HEK293 (cell line): ENCODE results near the gene LOXL1.
A peak's percentile ranks its signal among the peaks of the same experiment; 100 is the strongest.

ENCODE experiments used
- CTCF ChIA-PET: fragments of 350-600 bp; formaldehyde crosslinking; extraction: SDS; loops from one replicate; lab custom pipeline; 2021; ENCODE audit warnings: antibody characterized with exemption; lab: Yijun Ruan, JAX
- POLR2A ChIA-PET: fragments of 300-600 bp; formaldehyde crosslinking; extraction: SDS; loops from one replicate; lab custom pipeline; 2020; ENCODE audit warnings: antibody characterized with exemption, inconsistent platforms; lab: Yijun Ruan, JAX
- H3K27ac ChIP-seq: fragments of 200-500 bp; sonication (Bioruptor generic); 2 replicates; pipeline ENCODE4 v1.5.1; 2014; ENCODE audit warnings: low read depth, low read length, control low read depth, inconsistent platforms; ENCODE audit errors: extremely low read depth
- H3K36me3 ChIP-seq, 2 experiments: fragments of 200-500 bp in 1 of 2; sonication (Bioruptor generic) in 1 of 2; 1 replicate in 1 of 2; 2 replicates in 1 of 2; pipeline ENCODE4 v1.5.1; 2014 to 2017; ENCODE audit warnings: inconsistent platforms in 2 of 2, low read length in 2 of 2; ENCODE audit not compliant: control insufficient read depth in 2 of 2, insufficient read depth in 1 of 2
- H3K4me1 ChIP-seq: fragments of 200-500 bp; sonication (Bioruptor generic); 2 replicates; pipeline ENCODE4 v1.5.1; 2014; ENCODE audit warnings: mild to moderate bottlenecking, low read length, inconsistent platforms; ENCODE audit not compliant: control insufficient read depth, insufficient read depth
- H3K4me3 ChIP-seq: 2 replicates; pipeline ENCODE4 v1.5.1; 2011; ENCODE audit warnings: low read depth, mild to moderate bottlenecking, control low read depth, low read length, moderate library complexity
- H3K9me3 ChIP-seq: fragments of 200-500 bp; sonication (Bioruptor generic); 2 replicates; pipeline ENCODE4 v1.5.1; 2014; ENCODE audit warnings: low read depth, low read length, inconsistent platforms; ENCODE audit not compliant: control insufficient read depth, insufficient read depth
- BCL11B ChIP-seq: fragments of 450-650 bp; formaldehyde crosslinking; IDR thresholded peaks from 2 replicates; pipeline ENCODE4 v1.5.1; 2016; ENCODE audit warnings: low read depth, missing biosample characterization, missing genetic modification characterization
- SETDB1 ChIP-seq: IDR thresholded peaks from one replicate; pipeline ENCODE4 v1.6.1; 2017; ENCODE audit warnings: mild to moderate bottlenecking, low read length, moderate library complexity, mixed read lengths; ENCODE audit not compliant: insufficient read length
- TCF7L2 ChIP-seq: IDR thresholded peaks from 2 replicates; pipeline ENCODE4 v1.6.1; 2011; ENCODE audit warnings: low read depth, mild to moderate bottlenecking, inconsistent platforms, low read length, moderate library complexity, borderline replicate concordance
- ZNF114 ChIP-seq: fragments of 450-650 bp; formaldehyde crosslinking; IDR thresholded peaks from 2 replicates; pipeline ENCODE4 v1.5.0; 2017; ENCODE audit warnings: missing biosample characterization, missing genetic modification characterization
- ZNF121 ChIP-seq: fragments of 450-650 bp; formaldehyde crosslinking; IDR thresholded peaks from 2 replicates; pipeline ENCODE4 v1.5.1; 2016; ENCODE audit warnings: missing biosample characterization, missing genetic modification characterization
- ZNF146 ChIP-seq: fragments of 450-650 bp; formaldehyde crosslinking; IDR thresholded peaks from 2 replicates; pipeline ENCODE4 v1.5.1; 2016; ENCODE audit warnings: missing biosample characterization, missing genetic modification characterization
- ZNF19 ChIP-seq: fragments of 450-650 bp; formaldehyde crosslinking; IDR thresholded peaks from 2 replicates; pipeline ENCODE4; 2016; ENCODE audit warnings: missing biosample characterization, missing genetic modification characterization, low read depth
- ZNF501 ChIP-seq: fragments of 450-650 bp; formaldehyde crosslinking; IDR thresholded peaks from 2 replicates; pipeline ENCODE4 v1.5.1; 2016; ENCODE audit warnings: missing biosample characterization, missing genetic modification characterization
- ZNF600 ChIP-seq: fragments of 450-650 bp; formaldehyde crosslinking; IDR thresholded peaks from 2 replicates; pipeline ENCODE4 v1.5.1; 2016; ENCODE audit warnings: missing biosample characterization, missing genetic modification characterization
- ZNF654 ChIP-seq: fragments of 450-650 bp; formaldehyde crosslinking; IDR thresholded peaks from 2 replicates; pipeline ENCODE4 v1.5.1; 2016; ENCODE audit warnings: low read depth, missing biosample characterization, missing genetic modification characterization
- ZNF791 ChIP-seq: fragments of 450-650 bp; formaldehyde crosslinking; IDR thresholded peaks from 2 replicates; pipeline ENCODE4 v1.5.1; 2016; ENCODE audit warnings: missing biosample characterization, missing genetic modification characterization
- ZNF792 ChIP-seq: fragments of 450-650 bp; formaldehyde crosslinking; IDR thresholded peaks from 2 replicates; pipeline ENCODE4 v1.5.1; 2016; ENCODE audit warnings: missing biosample characterization, missing genetic modification characterization
- TF ChIP-seq, protein P1 (sequence below): fragments of 450-650 bp; IDR thresholded peaks from 2 replicates; pipeline ENCODE4 v1.5.1; 2018; ENCODE audit warnings: missing biosample characterization, mild to moderate bottlenecking, missing genetic modification characterization
- TF ChIP-seq, protein P2 (sequence below): sonication (generic); formaldehyde crosslinking; IDR thresholded peaks from 2 replicates; pipeline ENCODE4 v1.8.1; 2022; ENCODE audit warnings: mild to moderate bottlenecking, moderate library complexity, missing genetic modification reagents
- TF ChIP-seq, protein P3 (sequence below): fragments of 450-650 bp; formaldehyde crosslinking; IDR thresholded peaks from 2 replicates; pipeline ENCODE4 v1.5.1; 2016; ENCODE audit warnings: missing biosample characterization, missing genetic modification characterization
- TF ChIP-seq, protein P4 (sequence below): fragments of 450-650 bp; formaldehyde crosslinking; IDR thresholded peaks from 2 replicates; pipeline ENCODE4 v1.5.1; 2016; ENCODE audit warnings: missing biosample characterization, missing genetic modification characterization

Gene LOXL1

DNA sequence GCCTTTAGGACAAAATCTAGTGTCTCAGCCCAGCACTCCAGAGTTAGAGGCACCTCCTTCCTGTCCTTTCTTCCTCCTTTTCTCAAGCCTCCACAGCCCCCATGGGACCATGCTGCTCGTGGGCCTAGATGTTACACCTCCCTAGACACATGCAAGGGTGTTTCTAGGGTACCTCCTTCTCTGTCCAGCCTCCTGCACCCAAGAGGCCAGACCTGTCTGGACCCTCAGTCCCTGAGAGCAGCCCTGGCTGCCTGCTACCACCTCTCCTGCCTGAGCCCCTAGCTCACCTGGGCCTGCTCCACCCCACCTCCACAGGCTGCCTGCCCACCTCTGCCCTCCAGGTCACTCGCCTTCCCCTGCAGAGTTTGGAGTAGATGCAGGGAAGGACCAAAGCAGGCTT is 5.2 kb downstream of the LOXL1 start (continued):
- TF ChIP-seq, protein P1, sequence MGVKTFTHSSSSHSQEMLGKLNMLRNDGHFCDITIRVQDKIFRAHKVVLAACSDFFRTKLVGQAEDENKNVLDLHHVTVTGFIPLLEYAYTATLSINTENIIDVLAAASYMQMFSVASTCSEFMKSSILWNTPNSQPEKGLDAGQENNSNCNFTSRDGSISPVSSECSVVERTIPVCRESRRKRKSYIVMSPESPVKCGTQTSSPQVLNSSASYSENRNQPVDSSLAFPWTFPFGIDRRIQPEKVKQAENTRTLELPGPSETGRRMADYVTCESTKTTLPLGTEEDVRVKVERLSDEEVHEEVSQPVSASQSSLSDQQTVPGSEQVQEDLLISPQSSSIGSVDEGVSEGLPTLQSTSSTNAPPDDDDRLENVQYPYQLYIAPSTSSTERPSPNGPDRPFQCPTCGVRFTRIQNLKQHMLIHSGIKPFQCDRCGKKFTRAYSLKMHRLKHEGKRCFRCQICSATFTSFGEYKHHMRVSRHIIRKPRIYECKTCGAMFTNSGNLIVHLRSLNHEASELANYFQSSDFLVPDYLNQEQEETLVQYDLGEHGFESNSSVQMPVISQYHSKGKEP (tag by site-specific recombination) = no peak
- no peak for TF ChIP-seq ZNF501
- TF ChIP-seq ZNF146 (tag by site-specific recombination) = no peak
- TF ChIP-seq, protein P2, sequence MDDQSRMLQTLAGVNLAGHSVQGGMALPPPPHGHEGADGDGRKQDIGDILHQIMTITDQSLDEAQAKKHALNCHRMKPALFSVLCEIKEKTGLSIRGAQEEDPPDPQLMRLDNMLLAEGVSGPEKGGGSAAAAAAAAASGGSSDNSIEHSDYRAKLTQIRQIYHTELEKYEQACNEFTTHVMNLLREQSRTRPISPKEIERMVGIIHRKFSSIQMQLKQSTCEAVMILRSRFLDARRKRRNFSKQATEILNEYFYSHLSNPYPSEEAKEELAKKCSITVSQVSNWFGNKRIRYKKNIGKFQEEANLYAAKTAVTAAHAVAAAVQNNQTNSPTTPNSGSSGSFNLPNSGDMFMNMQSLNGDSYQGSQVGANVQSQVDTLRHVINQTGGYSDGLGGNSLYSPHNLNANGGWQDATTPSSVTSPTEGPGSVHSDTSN (CRISPR knock-in tag) = no peak
- no peak for TF ChIP-seq ZNF654 (tag by site-specific recombination)
- no peak for TF ChIP-seq ZNF600 (tag by site-specific recombination)
- TF ChIP-seq BCL11B (tag by site-specific recombination) = no peak
- no peak for TF ChIP-seq ZNF791 (tag by site-specific recombination)
- no peak for TF ChIP-seq TCF7L2

DNA sequence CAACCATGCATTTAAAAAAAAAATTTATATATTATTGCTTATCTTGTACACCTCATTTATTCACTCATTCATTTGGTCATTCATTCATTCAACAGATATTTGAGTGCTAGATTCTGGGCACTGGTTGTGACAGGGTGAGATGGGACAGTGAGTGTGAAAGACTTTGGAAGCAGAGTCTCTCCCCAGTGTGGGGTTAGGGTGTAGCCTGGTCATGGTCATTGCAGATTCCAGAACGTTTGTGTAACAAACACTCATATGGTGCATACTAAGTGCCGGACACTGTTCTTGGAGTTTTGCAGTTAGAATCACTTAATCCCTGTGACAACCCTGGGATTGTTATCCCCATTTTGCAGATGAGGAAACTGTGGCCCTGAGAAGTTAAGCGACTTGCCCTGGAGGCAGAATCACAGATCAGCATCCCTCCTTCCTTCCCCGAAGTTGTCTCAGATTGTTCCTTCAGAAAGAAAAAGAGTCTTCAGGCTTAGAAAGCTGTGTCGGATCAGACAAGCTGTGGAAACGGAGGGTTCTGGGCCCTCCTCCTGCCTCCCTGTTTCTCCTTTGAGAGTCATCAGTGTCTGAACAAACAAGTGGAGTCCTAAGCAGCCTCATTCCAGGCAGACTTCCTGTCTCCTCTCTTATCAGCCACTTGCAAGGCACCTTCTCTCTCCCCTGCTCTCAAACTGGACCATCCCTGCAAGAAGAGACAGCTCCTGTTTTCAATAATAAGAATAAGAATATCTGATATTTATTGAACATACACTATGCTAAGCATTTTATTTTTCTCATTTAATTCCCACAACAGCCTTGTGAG is 6.3 kb downstream of the LOXL1 start:
- Histone ChIP-seq H3K27ac (no peak overlapping the region), H3K4me1 (peaks cover 4% of the 10 kb centered on the region), H3K9me3 (no peaks in the 10 kb centered on the region), H3K4me3 (no peak overlapping the region), H3K36me3 (no peaks in the 10 kb centered on the region)
- POLR2A ChIA-PET = interaction anchor here (1.0 to 1.2 kb wide), 2 partner anchors 8 to 10 kb away, joined by 3 read pairs; no protein-coding TSS in a partner anchor
- no peak for TF ChIP-seq TCF7L2
- TF ChIP-seq ZNF600 (tag by site-specific recombination) = peak; percentile 58
- CTCF ChIA-PET = interaction anchor here (0.6 to 2.0 kb wide), 5 partner anchors 8 to 1721 kb away, joined by 3 to 7 read pairs (median 4); no protein-coding TSS in a partner anchor

DNA sequence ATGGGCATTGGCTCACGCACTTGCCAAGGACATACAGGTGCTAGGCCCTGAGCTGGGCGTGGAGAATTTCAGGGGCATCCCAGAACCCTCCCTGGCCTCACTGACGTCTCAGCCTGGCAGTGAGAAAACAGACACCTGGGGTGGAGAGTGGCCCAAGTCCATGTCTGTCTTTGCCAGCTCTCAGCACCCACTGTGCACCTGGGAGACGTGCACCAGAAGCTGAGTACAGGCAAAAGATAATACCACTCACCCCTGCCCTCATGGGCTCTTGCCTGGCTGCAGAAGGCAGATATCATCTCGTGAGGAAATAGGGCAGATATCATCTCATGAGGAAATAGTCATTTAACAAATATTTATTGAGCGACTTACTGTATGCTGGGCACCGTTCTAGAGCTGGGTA is 8.0 kb downstream of the LOXL1 start:
- TF ChIP-seq, protein P3, sequence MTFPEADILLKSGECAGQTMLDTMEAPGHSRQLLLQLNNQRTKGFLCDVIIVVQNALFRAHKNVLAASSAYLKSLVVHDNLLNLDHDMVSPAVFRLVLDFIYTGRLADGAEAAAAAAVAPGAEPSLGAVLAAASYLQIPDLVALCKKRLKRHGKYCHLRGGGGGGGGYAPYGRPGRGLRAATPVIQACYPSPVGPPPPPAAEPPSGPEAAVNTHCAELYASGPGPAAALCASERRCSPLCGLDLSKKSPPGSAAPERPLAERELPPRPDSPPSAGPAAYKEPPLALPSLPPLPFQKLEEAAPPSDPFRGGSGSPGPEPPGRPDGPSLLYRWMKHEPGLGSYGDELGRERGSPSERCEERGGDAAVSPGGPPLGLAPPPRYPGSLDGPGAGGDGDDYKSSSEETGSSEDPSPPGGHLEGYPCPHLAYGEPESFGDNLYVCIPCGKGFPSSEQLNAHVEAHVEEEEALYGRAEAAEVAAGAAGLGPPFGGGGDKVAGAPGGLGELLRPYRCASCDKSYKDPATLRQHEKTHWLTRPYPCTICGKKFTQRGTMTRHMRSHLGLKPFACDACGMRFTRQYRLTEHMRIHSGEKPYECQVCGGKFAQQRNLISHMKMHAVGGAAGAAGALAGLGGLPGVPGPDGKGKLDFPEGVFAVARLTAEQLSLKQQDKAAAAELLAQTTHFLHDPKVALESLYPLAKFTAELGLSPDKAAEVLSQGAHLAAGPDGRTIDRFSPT (tag by site-specific recombination) = no peak
- TF ChIP-seq ZNF792 (no peak), ZNF114 (no peak), SETDB1 (no peak), ZNF19 (tag by site-specific recombination) (no peak), ZNF121 (no peak)
- TF ChIP-seq, protein P4, sequence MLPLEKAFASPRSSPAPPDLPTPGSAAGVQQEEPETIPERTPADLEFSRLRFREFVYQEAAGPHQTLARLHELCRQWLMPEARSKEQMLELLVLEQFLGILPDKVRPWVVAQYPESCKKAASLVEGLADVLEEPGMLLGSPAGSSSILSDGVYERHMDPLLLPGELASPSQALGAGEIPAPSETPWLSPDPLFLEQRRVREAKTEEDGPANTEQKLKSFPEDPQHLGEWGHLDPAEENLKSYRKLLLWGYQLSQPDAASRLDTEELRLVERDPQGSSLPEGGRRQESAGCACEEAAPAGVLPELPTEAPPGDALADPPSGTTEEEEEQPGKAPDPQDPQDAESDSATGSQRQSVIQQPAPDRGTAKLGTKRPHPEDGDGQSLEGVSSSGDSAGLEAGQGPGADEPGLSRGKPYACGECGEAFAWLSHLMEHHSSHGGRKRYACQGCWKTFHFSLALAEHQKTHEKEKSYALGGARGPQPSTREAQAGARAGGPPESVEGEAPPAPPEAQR = no peak
- Histone ChIP-seq H3K4me3 (no peak overlapping the region), H3K27ac (no peak overlapping the region), H3K36me3 (no peaks in the 10 kb centered on the region), H3K9me3 (no peaks in the 10 kb centered on the region), H3K4me1 (no peaks in the 10 kb centered on the region)
- POLR2A ChIA-PET = no interaction called here
- CTCF ChIA-PET = interaction anchor here (0.8 to 1.8 kb wide), 4 partner anchors 11 to 37 kb away, joined by 3 to 8 read pairs (median 4); no protein-coding TSS in a partner anchor
